Measurements from ENCODE around the gene PSMD12.

GRCh38 chr17:67323445-67323844, 42.9 kb downstream of the PSMD12 start:
- no peak for TF ChIP-seq CTCF (IDR thresholded peaks at IDR 0.05)
- TF ChIP-seq POLR2AphosphoS5 (IDR thresholded peaks at IDR 0.05), result no peak

Measured in stomach (tissue), 4 donors.